ENCODE data around the gene KCNK6. TPM values are rescaled to one million over a fixed set of nuclear protein-coding genes. Genes with fewer than 3 reads are reported as not detected.

Gene KCNK6
- polyA plus RNA-seq, 1 donor (not counting 4 experiments of a cell fraction or from before 2014, with no cell fraction given), result 23.9 TPM

GRCh38 chr19:38304352-38304865 is 15.2 kb upstream of the KCNK6 start:
- FAIRE-seq (peak; percentile 34), DNase-seq (ENCODE audit: low read depth, low spot score) (no peak)
- peaks cover 36% of the 10 kb centered on the region for H3K4me1 ChIP-seq (ENCODE audit: control insufficient read depth, extremely low read depth, insufficient read depth, low read length)
- H3K27me3 ChIP-seq (ENCODE audit: control insufficient read depth, extremely low read depth, insufficient read depth, low read length), result no peaks in the 10 kb centered on the region
- H3K79me2 ChIP-seq (ENCODE audit: control insufficient read depth, insufficient read depth, low read length), result peaks cover 22% of the 10 kb centered on the region
- dilution Hi-C loops (cut with MboI; ENCODE audit: extremely low pct_ligation_motif_present, low sequenced_read_pairs), result no loop called here
- peak overlapping the region; percentile 98 for H3K27ac ChIP-seq (ENCODE audit: control insufficient read depth, insufficient read depth, low read length)
- H3K9me3 ChIP-seq (ENCODE audit: control insufficient read depth, low read depth, low read length), result no peaks in the 10 kb centered on the region
- H3K36me3 ChIP-seq (ENCODE audit: control insufficient read depth in 2 of 2, extremely low read depth in 1 of 2, insufficient read depth in 2 of 2, low read length in 2 of 2), result peaks cover 6 to 26% of the 10 kb centered on the region in 2 experiments
- H2AFZ ChIP-seq (ENCODE audit: control insufficient read depth, low read length), result no peak overlapping the region
- H3K4me3 ChIP-seq (ENCODE audit: control insufficient read depth in 2 of 3, extremely low read depth in 1 of 3, insufficient read depth in 2 of 3, low read depth in 1 of 3, low read length in 3 of 3), result peak overlapping the region; percentile 64 to 92 (median 90)
- H3K9ac ChIP-seq (ENCODE audit: control insufficient read depth, extremely low read depth, insufficient read depth, low read length), result peak overlapping the region; percentile 98
- H4K20me1 ChIP-seq (ENCODE audit: control insufficient read depth, extremely low read depth, insufficient read depth, low read length), result no peaks in the 10 kb centered on the region
- peak overlapping the region; percentile 100 for H3K4me2 ChIP-seq (ENCODE audit: control insufficient read depth, extremely low read depth, insufficient read depth, low read depth, low read length)
- H3K9me1 ChIP-seq (ENCODE audit: control insufficient read depth, extremely low read depth, insufficient read depth, low read length), result no peaks in the 10 kb centered on the region
- no peak for TF ChIP-seq EZH2 (IDR thresholded peaks at IDR 0.05; ENCODE audit: low read length)
- no peak for TF ChIP-seq CTCF (optimal IDR thresholded peaks at IDR 0.05 in 1 of 3, IDR thresholded peaks at IDR 0.05 in 1 of 3, conservative IDR thresholded peaks at IDR 0.05 in 1 of 3; ENCODE audit: extremely low read depth in 1 of 3, insufficient read depth in 2 of 3, low read length in 3 of 3)

- H3K36me3 ChIP-seq (ENCODE audit: control insufficient read depth in 2 of 2, extremely low read depth in 1 of 2, insufficient read depth in 2 of 2, low read length in 2 of 2), result peaks cover 6 to 26% of the 10 kb centered on the region in 2 experiments
- H3K4me1 ChIP-seq (ENCODE audit: control insufficient read depth, extremely low read depth, insufficient read depth, low read length), result peaks cover 33% of the 10 kb centered on the region
- H3K9me3 ChIP-seq (ENCODE audit: control insufficient read depth, low read depth, low read length), result no peaks in the 10 kb centered on the region
- peak overlapping the region; percentile 64 to 92 (median 90) for H3K4me3 ChIP-seq (ENCODE audit: control insufficient read depth in 2 of 3, extremely low read depth in 1 of 3, insufficient read depth in 2 of 3, low read depth in 1 of 3, low read length in 3 of 3)
- peak overlapping the region; percentile 100 for H3K4me2 ChIP-seq (ENCODE audit: control insufficient read depth, extremely low read depth, insufficient read depth, low read depth, low read length)
- no peak overlapping the region for H2AFZ ChIP-seq (ENCODE audit: control insufficient read depth, low read length)
- peak overlapping the region; percentile 98 for H3K27ac ChIP-seq (ENCODE audit: control insufficient read depth, insufficient read depth, low read length)
- H3K79me2 ChIP-seq (ENCODE audit: control insufficient read depth, insufficient read depth, low read length), result peaks cover 22% of the 10 kb centered on the region
- FAIRE-seq, result no peak
- peak; percentile 89 for DNase-seq (ENCODE audit: low read depth, low spot score)
- dilution Hi-C loops (cut with MboI; ENCODE audit: extremely low pct_ligation_motif_present, low sequenced_read_pairs), result no loop called here
- no peaks in the 10 kb centered on the region for H3K27me3 ChIP-seq (ENCODE audit: control insufficient read depth, extremely low read depth, insufficient read depth, low read length)
- peak overlapping the region; percentile 98 for H3K9ac ChIP-seq (ENCODE audit: control insufficient read depth, extremely low read depth, insufficient read depth, low read length)
- H4K20me1 ChIP-seq (ENCODE audit: control insufficient read depth, extremely low read depth, insufficient read depth, low read length), result no peaks in the 10 kb centered on the region
- TF ChIP-seq EZH2 (IDR thresholded peaks at IDR 0.05; ENCODE audit: low read length) (no peak), CTCF (optimal IDR thresholded peaks at IDR 0.05 in 1 of 3, IDR thresholded peaks at IDR 0.05 in 1 of 3, conservative IDR thresholded peaks at IDR 0.05 in 1 of 3; ENCODE audit: extremely low read depth in 1 of 3, insufficient read depth in 2 of 3, low read length in 3 of 3) (no peak)
- no peaks in the 10 kb centered on the region for H3K9me1 ChIP-seq (ENCODE audit: control insufficient read depth, extremely low read depth, insufficient read depth, low read length)
These were observed 14.7 kb upstream of the KCNK6 start for GRCh38 chr19:38304866-38305429.
